Activated T-cell treated with anti-CD3 and anti-CD28 coated beads, Interleukin-2, amount 50 U/mL, for 48 hours (primary cell): ENCODE data around the gene PUS3.

Experiments
- DNase-seq, 2 experiments: peaks; one replicate each; pipeline ENCODE4 v3.0.0-alpha.2; 2020

Gene PUS3

DNA sequence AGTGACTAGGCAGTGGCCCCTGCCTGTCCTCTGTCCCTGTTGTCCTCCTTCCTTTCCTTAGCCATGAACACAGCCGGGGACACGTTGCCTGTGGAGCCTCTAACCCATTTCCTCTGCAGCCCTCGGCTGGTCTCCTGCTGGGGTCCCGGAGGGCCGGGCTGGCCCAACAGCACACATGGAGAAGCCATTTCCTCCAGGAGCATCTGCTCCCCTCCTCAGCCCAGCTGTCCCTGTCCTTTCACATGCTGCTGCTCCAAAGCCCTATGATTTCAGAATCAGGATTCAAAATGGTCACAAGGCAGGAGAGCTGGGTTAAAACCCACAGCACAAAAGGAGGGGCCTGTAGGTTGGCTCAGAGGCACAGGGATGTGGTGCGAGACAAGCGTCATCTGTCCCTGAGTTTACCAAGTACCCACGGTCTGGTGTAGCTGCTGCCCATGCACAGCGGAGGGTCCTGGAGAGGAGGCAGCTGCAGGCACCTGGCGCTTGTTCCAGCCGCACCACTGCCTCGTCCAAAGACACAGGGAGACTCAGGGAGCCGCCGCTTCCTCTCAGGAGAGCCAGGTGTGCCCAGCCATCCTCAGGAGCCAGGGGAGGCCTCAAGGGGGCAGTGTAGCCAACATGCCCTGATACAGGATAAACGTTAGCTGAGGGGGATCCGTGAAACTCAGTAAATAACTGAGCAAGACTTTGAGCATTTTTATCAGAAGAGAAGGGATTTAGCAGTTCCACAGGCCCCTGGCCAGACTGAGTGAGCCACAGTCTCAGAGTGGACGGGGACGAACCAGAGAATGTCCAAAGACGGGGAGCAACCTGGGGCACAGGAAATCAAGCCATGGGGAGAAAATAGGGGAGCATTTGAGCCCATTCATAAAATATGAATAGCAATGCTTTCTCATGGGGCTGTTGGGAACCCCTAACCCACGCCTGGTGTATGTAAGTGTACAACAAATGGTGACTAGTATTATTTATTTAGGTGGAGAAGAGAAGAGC lies 38.9 kb upstream of the PUS3 start:
- DNase-seq = peak; percentile 64 to 69

DNA sequence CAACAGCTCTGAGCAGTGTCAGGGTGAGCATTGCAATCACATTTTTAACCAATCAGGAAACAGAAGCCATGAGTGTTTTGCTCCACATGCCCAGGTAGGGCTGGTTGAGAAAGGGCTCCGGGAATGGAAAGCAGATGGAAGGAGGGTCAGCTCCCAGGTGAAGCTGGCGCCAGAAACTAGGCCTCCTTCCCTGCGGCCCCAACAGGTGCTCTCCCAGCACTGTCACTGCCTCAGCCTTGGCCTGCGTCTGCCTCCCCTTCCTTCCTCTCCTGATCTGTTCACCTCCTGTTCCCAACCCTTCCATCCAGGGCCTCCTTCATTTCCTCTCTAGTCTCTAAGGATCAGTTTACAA lies 38.2 kb upstream of the PUS3 start:
- DNase-seq = no peak

DNA sequence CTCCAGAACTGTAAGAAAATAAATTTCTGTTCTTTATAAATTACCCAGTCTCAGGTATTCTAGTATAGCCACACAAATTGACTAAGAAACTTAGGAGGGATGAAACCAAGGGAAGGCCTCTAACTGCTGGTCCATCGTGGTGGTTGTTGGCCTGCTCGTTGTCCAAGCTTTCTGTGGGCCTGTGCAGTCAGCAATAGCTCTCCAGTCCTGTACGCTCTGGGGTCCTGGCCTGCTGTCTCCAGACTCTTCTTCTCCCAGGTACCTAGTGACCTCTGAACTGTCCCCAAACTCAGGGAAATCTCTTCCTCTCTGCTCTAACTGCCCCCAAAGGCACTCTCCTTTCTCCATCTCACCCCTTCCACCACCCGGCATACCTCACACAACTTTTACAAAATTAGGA lies 37.1 kb upstream of the PUS3 start:
- DNase-seq = no peak

DNA sequence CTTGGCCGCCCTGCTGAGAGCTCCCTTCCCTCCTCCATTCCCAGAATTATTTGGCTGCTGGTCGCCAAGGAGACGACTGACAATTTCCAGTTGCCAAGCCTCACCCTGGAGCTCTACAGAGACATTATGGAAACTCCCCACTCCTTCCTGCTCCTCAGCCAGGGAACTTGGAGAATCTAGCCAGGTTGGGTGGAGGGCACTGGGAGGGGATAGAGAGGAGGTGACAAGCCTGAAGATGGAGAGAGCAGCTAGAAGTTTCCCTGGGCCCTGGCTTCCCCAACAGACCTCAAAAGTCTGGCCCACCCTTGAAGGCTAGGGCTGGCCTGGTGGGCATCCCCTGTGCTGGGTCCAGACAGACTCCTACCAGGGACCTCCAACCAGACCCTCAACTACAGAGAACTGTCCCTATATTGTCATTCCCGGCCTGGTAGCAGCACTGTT lies 36.1 kb upstream of the PUS3 start:
- DNase-seq = no peak

DNA sequence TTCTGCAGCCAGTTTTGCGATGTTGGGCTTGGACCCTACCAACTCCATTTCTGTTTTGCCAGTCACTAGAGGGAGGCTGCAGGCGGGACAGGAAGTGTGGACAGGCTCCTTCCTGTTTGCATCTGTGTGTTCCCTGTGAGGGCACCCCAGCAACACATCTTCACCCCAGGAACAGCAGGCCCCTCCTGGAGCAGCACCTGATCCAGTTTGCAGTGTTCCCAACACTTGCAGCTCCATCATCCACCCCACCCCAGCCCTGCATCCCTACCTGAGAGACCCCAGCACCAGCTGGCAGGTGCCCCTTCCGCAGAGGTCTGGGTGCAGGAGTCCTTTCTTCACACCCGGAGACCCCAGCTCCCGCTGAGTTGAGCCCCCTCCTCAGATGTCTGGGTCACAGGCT lies 35.4 kb upstream of the PUS3 start:
- no peak for DNase-seq

DNA sequence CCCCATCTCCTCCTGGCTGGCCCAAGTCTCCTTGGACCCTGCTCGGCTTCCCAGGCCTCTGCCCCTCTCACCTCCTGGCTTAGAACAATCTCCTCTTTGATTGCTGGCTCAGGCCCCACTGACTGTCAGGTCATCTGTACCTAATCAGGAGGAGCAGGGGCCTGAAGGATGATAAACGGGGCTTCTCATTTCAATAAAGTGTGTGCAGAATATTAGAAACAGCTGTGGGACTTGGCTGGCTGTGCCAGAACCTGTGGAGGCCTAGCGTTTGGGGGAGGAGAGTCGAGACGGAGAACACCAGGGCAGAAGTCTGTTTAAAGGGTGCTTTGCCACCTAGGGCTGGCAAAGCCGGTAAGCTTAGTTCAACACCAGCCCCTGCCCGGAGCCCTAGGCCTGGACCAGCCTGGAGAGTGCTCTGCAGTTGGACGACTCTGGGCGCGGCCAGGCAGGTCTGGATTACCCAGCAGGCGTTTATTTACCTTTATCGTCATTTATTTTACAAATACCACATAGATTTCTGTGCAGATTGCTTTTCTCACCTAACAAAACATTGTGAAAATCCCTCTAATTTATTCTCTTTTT lies 32.7 kb upstream of the PUS3 start:
- DNase-seq = peak in 1 of 2 experiments; percentile 5

DNA sequence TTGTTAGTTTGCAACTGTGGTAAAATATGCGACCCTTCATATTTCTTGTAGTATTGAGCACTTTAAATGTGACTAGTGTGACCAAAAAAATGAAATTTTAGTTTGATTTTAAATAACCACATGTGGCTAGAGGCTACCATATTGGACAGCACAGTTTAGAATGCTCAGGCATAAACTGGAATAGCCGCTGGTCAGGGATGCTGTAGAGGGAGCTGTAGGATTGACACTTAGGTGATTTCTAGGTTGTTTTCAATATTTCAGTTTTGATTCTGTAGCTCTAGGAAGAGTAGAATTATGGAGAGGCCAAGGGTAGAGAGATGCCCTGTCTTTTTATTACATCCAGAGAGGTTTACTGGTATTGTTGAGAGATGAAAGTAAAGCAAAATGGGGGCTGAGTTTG lies 32.0 kb upstream of the PUS3 start:
- no peak for DNase-seq

DNA sequence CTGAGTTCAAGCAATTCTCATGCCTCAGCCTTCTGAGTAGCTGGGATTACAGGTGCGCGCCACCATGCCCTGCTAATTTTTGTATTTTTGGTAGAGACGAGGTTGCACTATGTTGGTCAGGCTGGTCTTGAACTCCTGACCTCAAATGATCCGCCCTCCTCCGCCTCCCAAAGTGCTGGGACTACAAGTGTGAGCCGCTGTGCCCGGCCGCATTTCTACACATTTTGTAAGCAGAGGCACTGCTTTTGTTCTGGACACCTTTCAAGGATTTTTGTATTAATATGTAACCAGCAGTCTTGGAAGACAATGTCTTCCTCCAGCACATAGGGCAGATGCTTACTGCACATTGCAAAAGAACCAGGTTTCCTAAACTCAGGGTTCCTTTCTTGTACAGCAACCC lies 31.5 kb upstream of the PUS3 start:
- DNase-seq = no peak

DNA sequence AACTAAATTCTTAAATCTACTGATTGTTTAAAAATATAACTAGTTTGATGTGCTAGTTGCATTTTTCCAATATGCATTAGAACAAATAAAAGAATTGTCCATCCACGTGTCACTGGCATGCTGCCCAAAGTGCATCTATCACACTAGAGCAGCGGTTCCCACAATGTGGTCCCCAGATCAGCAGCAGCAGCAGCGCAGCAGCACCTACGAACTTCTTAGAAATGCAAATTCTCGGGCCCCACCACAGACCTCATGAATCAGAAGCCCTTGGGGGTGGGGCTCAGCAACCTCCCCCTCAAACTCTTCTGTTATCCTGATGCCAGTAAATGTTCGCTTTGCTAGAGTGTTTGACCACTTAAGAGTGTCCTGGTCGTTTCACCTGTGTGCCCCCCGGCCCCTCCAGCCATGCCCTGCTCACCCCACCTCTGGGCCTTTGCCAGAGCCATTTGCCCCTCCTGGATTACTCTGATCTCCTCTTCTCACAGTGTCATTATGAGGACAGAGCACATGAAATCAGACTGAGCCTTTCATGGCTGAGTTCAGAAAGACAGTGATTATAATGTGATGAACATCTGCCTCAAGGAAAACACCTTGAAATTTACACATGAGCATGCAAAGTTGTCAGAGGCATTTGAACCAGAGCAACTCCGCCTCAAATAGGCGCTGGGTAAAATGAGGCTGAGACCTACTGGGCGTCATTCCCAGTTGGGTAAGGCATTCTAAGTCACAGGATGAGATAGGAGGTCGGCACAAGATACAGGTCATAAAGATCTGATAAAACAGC lies 30.2 kb upstream of the PUS3 start:
- DNase-seq = peak; percentile 28 to 43

DNA sequence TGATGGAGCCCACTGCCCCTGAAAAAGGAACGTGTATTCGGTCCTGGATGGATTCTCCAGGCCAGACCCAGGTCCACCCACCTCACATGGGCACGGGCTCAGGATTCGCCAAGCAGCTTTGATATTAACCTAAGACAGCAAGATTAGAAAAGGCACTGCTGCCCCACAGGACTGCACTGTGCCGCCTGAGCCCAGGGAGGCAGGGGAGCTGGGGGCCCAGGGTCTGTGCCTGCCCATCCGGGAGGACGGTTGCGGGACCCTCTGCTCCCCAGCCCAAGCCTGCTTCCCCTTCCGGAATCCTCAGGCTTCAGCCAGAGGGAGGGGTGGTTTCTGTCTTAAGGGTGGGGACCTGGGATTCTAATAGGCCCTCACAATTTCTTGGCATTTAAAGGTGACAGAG lies 29.3 kb upstream of the PUS3 start:
- peak in 1 of 2 experiments; percentile 1 for DNase-seq

DNA sequence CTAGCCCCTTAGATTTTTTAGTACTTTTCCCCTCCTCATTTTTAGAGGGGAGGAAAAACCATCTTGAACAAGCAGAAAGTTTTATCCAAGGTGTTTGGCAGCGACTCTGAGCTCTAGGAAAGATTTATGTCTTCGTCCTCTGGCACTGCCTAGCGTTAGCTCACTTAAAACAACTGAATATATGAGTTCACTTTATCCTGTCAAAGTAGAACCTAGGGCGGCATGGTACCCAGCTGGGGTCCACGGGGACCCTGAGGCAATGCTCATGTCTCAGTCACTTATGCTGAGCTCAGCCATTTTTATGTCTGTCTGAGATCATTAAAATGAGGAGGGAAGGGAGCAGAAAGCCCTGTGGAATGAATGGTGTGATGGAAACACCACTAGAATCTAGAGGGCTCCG lies 28.7 kb upstream of the PUS3 start:
- DNase-seq = peak in 1 of 2 experiments; percentile 6

DNA sequence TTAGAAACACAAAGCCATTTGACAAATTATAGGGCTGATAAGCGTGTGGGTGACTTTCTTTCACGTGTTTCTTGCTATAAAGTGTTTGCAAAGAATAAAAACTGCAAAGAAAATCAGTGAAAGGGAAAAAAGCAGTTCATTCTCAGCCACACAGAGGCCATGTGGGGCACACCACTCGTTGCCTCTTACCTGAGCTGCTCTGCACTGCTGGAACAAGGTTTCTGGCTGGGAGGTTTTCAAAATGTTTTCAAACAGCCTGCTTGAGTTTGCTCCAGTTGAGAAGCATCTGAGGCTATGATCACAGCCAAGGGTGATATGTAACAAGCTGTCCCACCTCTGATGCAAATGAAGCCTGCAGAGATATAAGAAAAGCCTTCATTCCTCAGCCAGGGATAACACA lies 28.1 kb upstream of the PUS3 start:
- no peak for DNase-seq

DNA sequence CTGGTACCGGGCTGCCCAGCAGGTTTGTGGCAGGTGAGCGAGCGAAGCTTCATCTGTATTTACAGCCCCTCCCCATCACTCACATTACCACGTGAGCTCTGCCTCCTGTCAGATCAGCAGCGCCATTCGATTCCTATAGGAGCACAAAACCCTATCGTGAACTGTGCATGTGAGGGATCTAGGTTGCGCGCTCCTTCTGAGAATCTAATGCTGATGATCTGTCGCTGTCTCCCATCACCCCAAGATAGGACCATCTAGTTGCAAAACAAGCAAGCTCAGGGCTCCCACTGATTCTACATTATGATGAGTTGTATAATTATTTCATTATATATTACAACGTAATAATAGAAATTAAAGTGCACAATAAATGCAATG lies 27.1 kb upstream of the PUS3 start:
- DNase-seq = peak in 1 of 2 experiments; percentile 8

DNA sequence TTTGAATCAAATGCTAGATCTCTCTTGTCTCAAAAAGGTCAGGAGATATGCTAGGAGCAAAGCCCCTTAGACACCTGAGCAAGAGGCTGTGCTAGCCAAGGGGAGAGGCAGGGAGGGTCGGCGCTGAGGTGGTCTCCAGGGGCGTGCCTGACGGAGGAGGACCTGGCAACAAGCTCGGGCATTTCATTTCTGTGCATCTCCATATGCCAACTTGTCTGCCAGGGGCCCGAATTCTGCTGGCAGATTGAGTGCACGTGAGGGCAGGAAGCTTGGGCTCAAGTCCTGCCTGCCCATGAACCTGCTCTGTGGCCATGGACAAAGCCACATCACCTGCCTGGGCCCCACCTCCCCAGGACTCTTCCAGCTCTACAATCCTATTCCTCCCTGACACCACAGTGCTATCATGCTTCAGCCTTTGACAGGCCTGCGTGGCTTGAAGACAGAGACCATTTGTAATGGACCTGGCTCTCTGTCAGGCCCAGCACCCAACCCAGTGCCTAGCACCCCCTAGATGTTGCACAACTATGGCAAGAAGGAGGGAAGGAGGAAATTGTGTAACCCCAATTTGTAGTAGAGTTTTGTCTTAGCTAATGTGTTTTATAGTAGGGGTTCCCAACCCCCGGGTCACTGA lies 26.6 kb upstream of the PUS3 start:
- no peak for DNase-seq

DNA sequence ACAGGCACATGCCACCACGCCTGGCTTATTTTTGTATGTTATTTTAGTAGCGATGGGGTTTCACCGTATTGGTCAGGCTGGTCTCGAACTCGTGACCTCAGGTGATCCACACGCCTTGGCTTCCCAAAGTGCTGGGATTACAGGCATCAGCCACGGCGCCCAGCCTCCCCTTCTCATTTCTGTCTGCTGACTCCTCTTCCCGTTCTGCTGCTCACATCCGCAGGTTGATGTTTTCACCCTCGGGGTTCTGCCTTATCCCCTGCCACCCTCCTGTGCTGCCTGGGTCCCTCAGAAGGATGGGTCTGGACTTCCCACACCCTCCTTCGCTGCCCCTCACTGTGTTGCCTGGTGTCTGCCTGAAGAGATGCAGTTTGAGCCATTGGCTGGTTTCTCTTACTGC lies 23.7 kb upstream of the PUS3 start:
- DNase-seq = no peak

DNA sequence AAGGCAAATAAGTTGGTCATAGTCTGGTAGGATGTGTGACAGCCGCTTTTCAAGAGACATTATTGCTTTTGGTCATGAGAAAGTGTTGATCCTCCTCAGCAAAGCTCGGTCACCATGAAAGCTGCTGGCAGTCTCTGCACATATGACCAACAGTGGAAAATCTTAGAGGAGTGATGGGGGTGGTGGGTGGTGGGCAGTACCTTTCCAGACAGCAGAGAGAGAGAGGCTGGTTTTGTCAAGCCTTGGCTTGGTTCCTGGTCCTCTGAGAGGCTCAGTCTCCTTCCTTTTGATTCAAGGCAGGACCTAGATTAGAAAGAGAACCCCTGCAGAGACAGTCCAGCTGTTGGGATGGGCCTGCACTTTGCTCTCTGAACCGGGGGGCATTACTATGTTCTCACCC lies 22.8 kb upstream of the PUS3 start:
- DNase-seq = no peak

DNA sequence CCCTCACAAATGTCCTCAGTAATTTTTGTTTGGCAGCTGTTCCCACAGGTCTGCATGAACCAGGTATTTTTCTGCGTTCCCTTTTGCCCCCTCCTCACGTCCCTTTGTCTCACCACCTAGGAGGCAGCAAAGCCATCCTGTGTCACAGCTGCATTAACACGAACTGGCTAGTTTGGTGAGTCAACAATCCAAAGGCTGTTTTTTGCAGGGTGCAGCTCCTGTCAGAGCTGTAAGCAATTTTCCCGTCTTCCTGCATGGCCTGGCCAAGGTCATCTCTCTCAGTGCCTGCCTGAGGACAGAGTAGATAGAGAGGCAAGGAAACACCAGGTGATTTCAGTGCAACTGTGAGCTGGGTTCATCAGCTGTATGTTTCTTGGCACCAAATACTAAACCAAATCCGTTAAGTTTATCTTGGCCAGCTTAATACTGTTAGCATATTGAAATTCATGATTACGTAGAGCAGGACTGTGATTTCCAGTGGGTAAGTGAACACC lies 22.3 kb upstream of the PUS3 start:
- DNase-seq = no peak

DNA sequence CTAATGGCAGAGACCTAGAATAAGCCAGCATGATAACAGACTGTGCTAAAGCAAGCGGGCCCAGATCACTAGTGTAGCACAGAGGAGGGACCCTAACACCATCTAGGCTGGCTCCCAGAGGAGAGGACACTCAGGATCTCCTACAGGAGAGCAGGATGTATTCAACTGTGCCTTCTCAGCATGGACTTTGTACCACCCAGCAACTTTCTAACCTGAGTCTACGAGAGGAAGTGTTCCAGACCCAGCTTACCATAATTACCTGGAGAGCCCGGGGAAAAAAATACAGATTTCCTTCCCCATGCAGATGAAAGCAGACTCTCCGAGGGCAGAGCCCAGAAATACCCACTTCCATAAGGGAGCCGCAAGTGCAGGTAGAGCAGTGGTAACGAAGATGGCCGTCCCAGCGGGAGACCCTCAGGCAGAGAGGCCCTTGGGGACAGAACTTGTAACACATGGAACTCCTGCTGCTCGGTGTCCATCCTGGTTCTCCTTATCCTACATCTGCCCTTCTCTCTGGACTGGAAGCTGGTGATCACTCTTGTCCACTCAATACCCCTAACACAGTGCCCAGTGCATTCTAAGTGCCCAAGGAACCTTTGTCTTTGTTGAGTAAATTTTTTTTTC lies 21.5 kb upstream of the PUS3 start:
- DNase-seq = no peak

DNA sequence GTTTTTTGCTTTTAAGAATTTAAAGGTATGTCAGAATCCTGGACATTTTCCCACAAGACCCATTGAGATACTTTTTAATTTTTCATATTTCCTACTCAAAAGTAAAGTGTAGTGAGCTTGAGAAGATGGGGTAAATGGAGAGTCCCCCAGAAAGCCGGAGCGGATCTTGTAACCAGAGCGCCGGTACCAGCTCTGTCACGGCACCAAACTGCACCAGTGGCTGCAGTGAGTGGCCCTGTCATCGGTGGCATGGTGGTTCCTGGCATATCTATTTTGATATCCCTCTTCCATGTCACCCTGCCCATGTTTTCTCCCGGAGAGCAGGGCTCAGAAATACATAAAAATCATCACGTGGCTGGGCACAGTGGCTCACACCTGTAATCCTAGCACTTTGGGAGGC lies 20.6 kb upstream of the PUS3 start:
- DNase-seq = no peak

DNA sequence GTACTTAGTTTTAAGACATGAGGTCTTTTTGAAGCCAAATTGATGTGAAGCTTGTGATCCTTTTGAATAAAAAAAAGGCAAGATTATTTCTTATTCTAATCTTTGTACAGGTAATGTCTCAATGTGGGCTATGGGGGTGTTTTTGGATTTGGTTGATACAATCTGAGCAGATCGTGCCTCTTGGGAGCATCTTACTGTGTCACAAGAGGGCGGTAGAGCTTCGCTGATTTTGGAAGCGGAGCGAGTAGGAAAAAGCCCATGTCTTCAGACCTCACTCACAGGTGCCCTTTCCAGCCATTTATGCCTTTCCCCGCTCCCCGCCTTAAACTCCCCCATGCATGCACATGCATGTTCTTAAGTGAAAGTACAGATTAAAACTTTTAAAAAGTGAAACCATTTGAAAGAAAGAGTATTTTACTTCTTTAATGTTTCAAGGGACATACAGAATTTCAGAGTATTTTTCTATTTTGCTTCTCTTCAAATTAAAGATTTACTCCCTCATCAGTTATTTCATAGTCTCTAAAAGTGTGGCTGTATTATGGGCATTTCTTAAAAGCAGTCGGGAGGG lies 20.1 kb upstream of the PUS3 start:
- DNase-seq = peak; percentile 63 to 66

DNA sequence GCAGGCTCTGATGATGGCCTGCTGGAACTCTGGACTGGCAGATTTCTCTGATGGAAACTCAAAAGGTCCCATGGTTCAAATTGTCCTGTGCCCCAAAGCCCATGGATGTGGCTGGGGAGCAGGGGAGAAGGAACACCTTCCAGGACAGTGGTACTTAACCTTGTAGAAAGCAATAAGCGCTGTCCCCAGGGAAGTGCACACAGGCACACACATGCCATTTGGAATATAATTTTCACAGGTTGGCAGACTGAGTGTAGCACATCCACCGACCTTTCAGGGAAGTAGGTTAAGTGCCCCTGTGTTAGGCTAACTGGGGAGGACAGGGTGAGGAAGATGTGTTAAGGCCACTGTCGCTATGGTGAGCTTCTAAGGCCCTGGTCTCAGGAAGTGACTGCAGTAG lies 19.1 kb upstream of the PUS3 start:
- no peak for DNase-seq

DNA sequence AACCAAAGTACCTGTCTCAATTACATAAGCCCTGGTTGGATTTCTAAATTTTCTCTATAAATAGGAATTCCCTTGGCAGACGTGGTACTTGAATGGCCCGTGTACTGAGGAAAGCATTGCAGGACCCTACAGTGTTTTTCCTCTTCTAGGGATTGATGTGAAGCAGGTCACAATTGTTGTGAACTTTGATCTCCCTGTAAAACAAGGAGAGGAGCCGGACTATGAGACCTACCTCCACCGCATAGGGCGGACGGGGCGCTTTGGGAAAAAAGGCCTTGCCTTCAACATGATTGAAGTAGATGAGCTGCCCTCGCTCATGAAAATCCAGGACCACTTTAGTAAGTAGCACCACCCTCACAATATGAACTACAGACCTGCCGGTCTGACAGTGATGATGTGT lies 18.0 kb upstream of the PUS3 start:
- DNase-seq = no peak
